DND-41 (cell line): ENCODE measurements around the gene MIOX.

Experiments
- ATAC-seq: fragments of 200-7000 bp; cut with Tn5 transposase; 3 replicates; pipeline ENCODE4 v1.9.1; 2021; ENCODE audit warnings: low read depth; ENCODE audit not compliant: insufficient read depth
- DNase-seq: peaks from one replicate; pipeline ENCODE4 v3.0.0-alpha.2; 2020
- H2AFZ ChIP-seq: 2 replicates; pipeline ENCODE4 v1.6.0; 2012; ENCODE audit warnings: low read depth, low read length
- H3K27ac ChIP-seq: 2 replicates; pipeline ENCODE4 v1.5.1; 2012; ENCODE audit warnings: low read length, inconsistent platforms
- H3K27me3 ChIP-seq: fragments of 200-600 bp; sonication (generic); 2 replicates; pipeline ENCODE4 v1.6.0; 2012; ENCODE audit warnings: low read length, mild to moderate bottlenecking, inconsistent platforms; ENCODE audit not compliant: insufficient read depth, poor library complexity
- H3K36me3 ChIP-seq: 2 replicates; pipeline ENCODE4 v1.5.1; 2012; ENCODE audit warnings: low read length, inconsistent platforms; ENCODE audit not compliant: insufficient read depth
- H3K4me1 ChIP-seq: 2 replicates; pipeline ENCODE4 v1.5.1; 2012; ENCODE audit warnings: mild to moderate bottlenecking, low read length; ENCODE audit not compliant: insufficient read depth
- H3K4me2 ChIP-seq: 2 replicates; pipeline ENCODE4 v1.6.0; 2012; ENCODE audit warnings: mild to moderate bottlenecking, moderate library complexity, low read length, inconsistent platforms; ENCODE audit not compliant: insufficient read depth
- H3K4me3 ChIP-seq, 2 experiments: fragments of 200-600 bp in 1 of 2; shearing (Covaris generic) in 1 of 2; 2 replicates each; pipeline ENCODE4 v1.5.1; 2012 to 2016; ENCODE audit warnings: inconsistent platforms in 2 of 2, low read length in 2 of 2, mild to moderate bottlenecking in 2 of 2, low read depth in 1 of 2, moderate library complexity in 1 of 2
- H3K79me2 ChIP-seq: 2 replicates; pipeline ENCODE4 v1.6.0; 2012; ENCODE audit warnings: low read length, inconsistent platforms; ENCODE audit not compliant: insufficient read depth
- H3K9ac ChIP-seq: 2 replicates; pipeline ENCODE4 v1.6.0; 2012; ENCODE audit warnings: low read depth, mild to moderate bottlenecking, inconsistent platforms, low read length, moderate library complexity
- H3K9me3 ChIP-seq: 2 replicates; pipeline ENCODE4 v1.5.1; 2012; ENCODE audit warnings: low read length, moderate library complexity, mild to moderate bottlenecking, inconsistent platforms; ENCODE audit not compliant: insufficient read depth, severe bottlenecking
- H4K20me1 ChIP-seq: 2 replicates; pipeline ENCODE4 v1.6.0; 2012; ENCODE audit warnings: low read length; ENCODE audit not compliant: insufficient read depth
- CTCF ChIP-seq: IDR thresholded peaks from 2 replicates; pipeline ENCODE4 v1.5.1; 2012; ENCODE audit warnings: borderline replicate concordance, low read length, moderate library complexity, mild to moderate bottlenecking; ENCODE audit not compliant: poor library complexity, severe bottlenecking; ENCODE audit errors: extremely low read depth
- EZH2 ChIP-seq: IDR thresholded peaks from 3 replicates; pipeline ENCODE4 v1.6.1; 2012; ENCODE audit warnings: borderline replicate concordance, low read depth, mild to moderate bottlenecking, moderate library complexity, low read length, inconsistent platforms; ENCODE audit not compliant: severe bottlenecking

The MIOX gene

DNA sequence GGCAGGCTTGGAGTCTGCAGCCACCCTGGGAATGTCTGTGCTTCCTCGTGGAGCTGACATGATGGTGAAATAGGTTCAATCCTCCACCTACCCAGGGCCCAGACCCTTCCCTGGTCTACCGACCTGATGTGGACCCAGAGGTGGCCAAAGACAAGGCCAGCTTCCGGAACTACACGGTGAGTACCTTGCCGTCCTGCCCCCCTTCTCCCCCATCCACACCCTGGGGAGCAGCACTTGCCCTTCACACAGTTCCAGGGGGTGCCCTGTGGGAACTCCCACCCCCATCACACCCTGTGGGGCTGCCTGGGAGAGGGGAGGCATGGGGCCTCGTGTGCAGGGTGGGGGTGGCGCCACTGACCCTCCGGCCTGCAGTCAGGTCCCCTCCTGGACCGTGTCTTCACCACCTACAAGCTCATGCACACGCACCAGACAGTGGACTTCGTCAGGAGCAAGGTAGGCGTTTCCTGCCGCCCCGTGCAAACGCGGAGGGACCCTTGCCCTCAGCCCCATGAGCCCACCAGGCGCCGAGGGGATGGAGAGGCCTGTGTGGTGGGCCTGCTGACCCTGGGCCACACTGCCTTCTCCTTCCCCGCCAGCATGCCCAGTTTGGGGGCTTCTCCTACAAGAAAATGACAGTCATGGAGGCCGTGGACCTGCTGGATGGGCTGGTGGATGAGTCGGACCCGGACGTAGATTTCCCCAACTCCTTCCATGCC, 789 bp downstream of the MIOX start:
- TF ChIP-seq CTCF (no peak), EZH2 (no peak)
- DNase-seq = no peak
- H3K9ac ChIP-seq = no peak overlapping the region
- no peak overlapping the region for H3K27ac ChIP-seq
- no peak overlapping the region for H3K4me2 ChIP-seq
- no peaks in the 10 kb centered on the region for H3K79me2 ChIP-seq
- no peaks in the 10 kb centered on the region for H3K9me3 ChIP-seq
- no peak overlapping the region for H2AFZ ChIP-seq
- no peaks in the 10 kb centered on the region for H4K20me1 ChIP-seq
- no peaks in the 10 kb centered on the region for H3K36me3 ChIP-seq
- H3K4me3 ChIP-seq = no peak overlapping the region
- no peak for ATAC-seq
- H3K4me1 ChIP-seq = no peaks in the 10 kb centered on the region
- no peaks in the 10 kb centered on the region for H3K27me3 ChIP-seq

- H3K9me3 ChIP-seq = no peaks in the 10 kb centered on the region
- ATAC-seq = no peak
- no peaks in the 10 kb centered on the region for H3K36me3 ChIP-seq
- H3K27me3 ChIP-seq = no peaks in the 10 kb centered on the region
- no peak overlapping the region for H2AFZ ChIP-seq
- H3K79me2 ChIP-seq = no peaks in the 10 kb centered on the region
- H3K4me2 ChIP-seq = no peak overlapping the region
- no peak for DNase-seq
- H3K4me1 ChIP-seq = no peaks in the 10 kb centered on the region
- no peak overlapping the region for H3K9ac ChIP-seq
- no peaks in the 10 kb centered on the region for H4K20me1 ChIP-seq
- no peak for TF ChIP-seq EZH2
- no peak for TF ChIP-seq CTCF
- H3K27ac ChIP-seq = no peak overlapping the region
- no peak overlapping the region for H3K4me3 ChIP-seq
Observed at GRCh38 chr22:50488006-50488677, 1.5 kb downstream of the MIOX start.

GRCh38 chr22:50488886-50489285, 2.2 kb downstream of the MIOX start:
- TF ChIP-seq CTCF (no peak), EZH2 (no peak)
- Histone ChIP-seq H3K27me3 (no peaks in the 10 kb centered on the region), H3K36me3 (no peaks in the 10 kb centered on the region), H3K4me1 (no peaks in the 10 kb centered on the region), H3K4me2 (no peak overlapping the region), H3K79me2 (no peaks in the 10 kb centered on the region), H3K9ac (no peak overlapping the region), H3K4me3 (no peak overlapping the region), H3K9me3 (no peaks in the 10 kb centered on the region), H4K20me1 (no peaks in the 10 kb centered on the region), H3K27ac (no peak overlapping the region), H2AFZ (no peak overlapping the region)
- ATAC-seq (no peak), DNase-seq (no peak)
